ENCODE measurements around the gene HJURP.

GRCh38 chr2:233838726-233839446 is 15.4 kb downstream of the HJURP start:
- TF ChIP-seq CTCF (IDR thresholded peaks at IDR 0.05) (no peak), POLR2A (IDR thresholded peaks at IDR 0.05) (no peak)
